Measurements from ENCODE around the gene OR5A1.

OR5A1 gene

DNA sequence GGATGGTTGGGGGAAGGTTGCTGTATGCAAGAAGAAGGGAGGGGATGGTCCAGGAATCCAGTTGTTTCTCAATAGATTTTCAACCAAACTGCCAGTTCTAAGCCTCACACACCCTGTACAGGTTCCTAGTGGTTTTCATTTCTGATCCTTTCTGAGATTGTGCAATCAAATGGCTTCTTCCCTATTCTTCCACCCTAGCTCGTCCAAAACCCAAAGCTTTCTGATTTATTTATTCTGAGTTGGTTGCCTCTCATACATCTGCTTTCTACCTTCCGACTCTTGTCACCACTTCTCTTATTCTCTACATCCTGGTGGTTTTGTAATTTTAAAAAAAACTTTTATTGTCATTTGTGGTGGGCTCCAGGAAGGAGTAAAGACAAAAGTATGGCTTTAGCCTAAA lies 22.6 kb upstream of the OR5A1 start:
- Histone ChIP-seq H3K9ac (no peak overlapping the region), H3K27ac (no peak overlapping the region), H3K27me3 (ENCODE audit: control insufficient read depth, insufficient read depth, low read length) (no peaks in the 10 kb centered on the region), H3K9me3 (ENCODE audit: control insufficient read depth, low read length) (no peaks in the 10 kb centered on the region), H3K4me3 (ENCODE audit: low read depth, low read length) (no peak overlapping the region), H3K4me2 (ENCODE audit: low read length) (no peak overlapping the region), H3K36me3 (ENCODE audit: control insufficient read depth, insufficient read depth, low read length) (no peaks in the 10 kb centered on the region), H3K79me2 (no peaks in the 10 kb centered on the region), H2AFZ (no peak overlapping the region), H3K4me1 (no peaks in the 10 kb centered on the region)
- TF ChIP-seq, protein P1, sequence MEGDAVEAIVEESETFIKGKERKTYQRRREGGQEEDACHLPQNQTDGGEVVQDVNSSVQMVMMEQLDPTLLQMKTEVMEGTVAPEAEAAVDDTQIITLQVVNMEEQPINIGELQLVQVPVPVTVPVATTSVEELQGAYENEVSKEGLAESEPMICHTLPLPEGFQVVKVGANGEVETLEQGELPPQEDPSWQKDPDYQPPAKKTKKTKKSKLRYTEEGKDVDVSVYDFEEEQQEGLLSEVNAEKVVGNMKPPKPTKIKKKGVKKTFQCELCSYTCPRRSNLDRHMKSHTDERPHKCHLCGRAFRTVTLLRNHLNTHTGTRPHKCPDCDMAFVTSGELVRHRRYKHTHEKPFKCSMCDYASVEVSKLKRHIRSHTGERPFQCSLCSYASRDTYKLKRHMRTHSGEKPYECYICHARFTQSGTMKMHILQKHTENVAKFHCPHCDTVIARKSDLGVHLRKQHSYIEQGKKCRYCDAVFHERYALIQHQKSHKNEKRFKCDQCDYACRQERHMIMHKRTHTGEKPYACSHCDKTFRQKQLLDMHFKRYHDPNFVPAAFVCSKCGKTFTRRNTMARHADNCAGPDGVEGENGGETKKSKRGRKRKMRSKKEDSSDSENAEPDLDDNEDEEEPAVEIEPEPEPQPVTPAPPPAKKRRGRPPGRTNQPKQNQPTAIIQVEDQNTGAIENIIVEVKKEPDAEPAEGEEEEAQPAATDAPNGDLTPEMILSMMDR (IDR thresholded peaks at IDR 0.05) = no peak

DNA sequence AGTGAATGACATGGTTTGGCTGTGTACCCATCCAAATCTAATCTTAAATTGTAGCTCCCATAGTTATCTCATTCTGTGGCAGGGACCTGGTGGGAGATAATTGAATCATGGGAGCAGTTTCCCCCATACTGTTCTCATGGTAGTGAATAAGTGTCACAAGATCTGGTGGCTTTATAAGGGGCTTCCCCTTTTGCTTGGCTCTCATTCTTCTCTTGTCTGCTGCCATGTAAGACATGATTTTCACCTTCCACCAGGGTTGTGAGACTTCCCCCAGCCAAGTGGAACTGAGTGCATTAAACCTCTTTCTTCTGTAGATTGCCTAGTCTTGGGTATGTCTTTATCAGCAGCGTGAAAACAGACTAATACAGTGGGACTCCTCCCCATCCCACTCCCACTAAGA lies 21.2 kb upstream of the OR5A1 start:
- TF ChIP-seq, protein P1 (IDR thresholded peaks at IDR 0.05) = no peak

DNA sequence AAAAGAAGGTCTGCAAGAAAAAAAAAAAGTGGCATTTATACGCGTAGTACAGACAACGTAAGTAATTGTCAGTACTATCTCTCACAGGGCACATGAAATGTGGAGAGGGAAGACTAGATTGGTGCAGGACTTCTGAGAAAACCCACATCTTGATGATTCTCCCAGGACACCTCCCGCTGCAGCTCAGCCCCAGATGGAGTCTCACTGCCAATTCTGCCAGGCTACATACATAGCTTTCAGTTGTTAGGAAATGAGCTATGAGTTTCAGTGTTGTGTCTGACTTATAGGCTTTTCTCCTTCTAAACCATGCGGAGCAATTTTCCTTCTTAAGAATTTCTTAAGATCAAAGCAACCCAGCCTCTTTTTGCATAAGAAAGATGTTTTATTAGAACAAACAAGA lies 19.7 kb upstream of the OR5A1 start:
- no peaks in the 10 kb centered on the region for H3K79me2 ChIP-seq
- H3K9ac ChIP-seq = no peak overlapping the region
- H3K9me3 ChIP-seq (ENCODE audit: control insufficient read depth, low read length) = no peaks in the 10 kb centered on the region
- TF ChIP-seq, protein P1 (IDR thresholded peaks at IDR 0.05) = no peak
- no peak overlapping the region for H3K4me2 ChIP-seq (ENCODE audit: low read length)
- no peak overlapping the region for H3K4me3 ChIP-seq (ENCODE audit: low read depth, low read length)
- no peaks in the 10 kb centered on the region for H3K36me3 ChIP-seq (ENCODE audit: control insufficient read depth, insufficient read depth, low read length)
- H3K4me1 ChIP-seq = no peaks in the 10 kb centered on the region
- H3K27ac ChIP-seq = no peak overlapping the region
- H2AFZ ChIP-seq = no peak overlapping the region
- H3K27me3 ChIP-seq (ENCODE audit: control insufficient read depth, insufficient read depth, low read length) = no peaks in the 10 kb centered on the region

More for the DNA sequence above, 21.2 kb upstream of the OR5A1 start:
- no peaks in the 10 kb centered on the region for H3K9me3 ChIP-seq (ENCODE audit: control insufficient read depth, low read length)
- H3K4me1 ChIP-seq = no peaks in the 10 kb centered on the region
- no peak overlapping the region for H3K27ac ChIP-seq
- no peaks in the 10 kb centered on the region for H3K79me2 ChIP-seq
- no peak overlapping the region for H3K9ac ChIP-seq
- no peak overlapping the region for H3K4me3 ChIP-seq (ENCODE audit: low read depth, low read length)
- H2AFZ ChIP-seq = no peak overlapping the region
- H3K36me3 ChIP-seq (ENCODE audit: control insufficient read depth, insufficient read depth, low read length) = no peaks in the 10 kb centered on the region
- no peak overlapping the region for H3K4me2 ChIP-seq (ENCODE audit: low read length)
- H3K27me3 ChIP-seq (ENCODE audit: control insufficient read depth, insufficient read depth, low read length) = no peaks in the 10 kb centered on the region

DNA sequence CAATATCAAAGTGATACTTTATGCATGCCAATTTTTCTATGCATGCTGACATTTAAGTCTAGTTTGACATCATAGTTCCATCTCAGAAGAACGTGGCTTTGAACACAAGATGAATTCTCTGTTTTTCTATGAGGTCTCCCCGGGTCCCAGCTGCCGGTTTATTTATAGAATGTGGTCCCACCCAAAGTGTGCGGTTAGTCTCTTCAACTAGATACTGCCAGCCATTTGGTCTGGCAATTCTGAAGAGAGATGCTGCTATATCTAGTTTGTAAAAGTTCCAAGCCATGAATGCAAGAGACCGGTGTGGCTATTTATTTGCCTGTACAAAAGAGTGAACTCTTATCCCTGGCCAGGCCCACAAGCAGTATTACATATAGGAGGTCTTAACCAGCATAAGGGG lies 19.2 kb upstream of the OR5A1 start:
- TF ChIP-seq, protein P1 (IDR thresholded peaks at IDR 0.05) = no peak
- H2AFZ ChIP-seq = no peak overlapping the region
- no peak overlapping the region for H3K27ac ChIP-seq
- no peaks in the 10 kb centered on the region for H3K79me2 ChIP-seq
- no peak overlapping the region for H3K4me2 ChIP-seq (ENCODE audit: low read length)
- no peaks in the 10 kb centered on the region for H3K4me1 ChIP-seq
- no peaks in the 10 kb centered on the region for H3K36me3 ChIP-seq (ENCODE audit: control insufficient read depth, insufficient read depth, low read length)
- H3K27me3 ChIP-seq (ENCODE audit: control insufficient read depth, insufficient read depth, low read length) = no peaks in the 10 kb centered on the region
- H3K9me3 ChIP-seq (ENCODE audit: control insufficient read depth, low read length) = no peaks in the 10 kb centered on the region
- H3K4me3 ChIP-seq (ENCODE audit: low read depth, low read length) = no peak overlapping the region
- no peak overlapping the region for H3K9ac ChIP-seq

DNA sequence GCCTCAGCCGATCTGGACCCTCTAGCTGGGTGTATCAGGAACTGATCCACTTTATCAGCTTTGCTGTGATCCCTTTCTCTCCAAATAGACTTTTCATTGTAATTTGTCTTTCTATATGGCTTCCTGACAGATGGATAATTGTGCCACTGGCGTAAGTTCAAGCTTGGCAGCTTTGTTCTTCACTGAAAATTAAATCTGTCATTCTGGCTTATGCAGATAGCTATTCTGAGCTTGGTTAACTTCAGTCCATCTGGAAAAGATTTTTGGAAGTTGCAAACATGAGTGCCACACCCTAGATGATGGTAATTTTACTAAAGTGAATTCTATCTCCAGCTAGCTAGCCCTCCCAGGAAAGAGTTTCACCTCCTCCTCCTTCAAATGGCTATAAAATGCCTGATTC lies 18.1 kb upstream of the OR5A1 start:
- TF ChIP-seq, protein P1 (IDR thresholded peaks at IDR 0.05) = no peak
- no peaks in the 10 kb centered on the region for H3K9me3 ChIP-seq (ENCODE audit: control insufficient read depth, low read length)
- H3K79me2 ChIP-seq = no peaks in the 10 kb centered on the region

More for the DNA sequence above, 18.1 kb upstream of the OR5A1 start:
- no peak overlapping the region for H3K4me2 ChIP-seq (ENCODE audit: low read length)
- no peaks in the 10 kb centered on the region for H3K36me3 ChIP-seq (ENCODE audit: control insufficient read depth, insufficient read depth, low read length)
- no peaks in the 10 kb centered on the region for H3K27me3 ChIP-seq (ENCODE audit: control insufficient read depth, insufficient read depth, low read length)
- H3K9ac ChIP-seq = no peak overlapping the region
- no peak overlapping the region for H3K4me3 ChIP-seq (ENCODE audit: low read depth, low read length)
- no peak overlapping the region for H3K27ac ChIP-seq
- no peak overlapping the region for H2AFZ ChIP-seq
- no peaks in the 10 kb centered on the region for H3K4me1 ChIP-seq
